HEK293T (cell line): ENCODE measurements around the gene NR5A1.

ENCODE experiments used
- ARNT ChIP-seq: fragments of 450-650 bp; IDR thresholded peaks from 2 replicates; pipeline ENCODE4 v1.6.1; 2017; ENCODE audit warnings: mild to moderate bottlenecking
- BHLHE40 ChIP-seq: fragments of 450-650 bp; IDR thresholded peaks from 2 replicates; pipeline ENCODE4 v1.6.1; 2016; ENCODE audit warnings: mild to moderate bottlenecking, moderate library complexity, borderline replicate concordance
- CTBP1 ChIP-seq: fragments of 450-650 bp; IDR thresholded peaks from 2 replicates; pipeline ENCODE4 v1.6.1; 2016; ENCODE audit warnings: borderline replicate concordance
- FOXA1 ChIP-seq: fragments of 450-650 bp; IDR thresholded peaks from 2 replicates; pipeline ENCODE4 v1.6.1; 2016; ENCODE audit warnings: mild to moderate bottlenecking
- FOXK2 ChIP-seq: fragments of 450-650 bp; IDR thresholded peaks from 2 replicates; pipeline ENCODE4 v1.6.1; 2016; ENCODE audit warnings: mild to moderate bottlenecking
- FOXM1 ChIP-seq: fragments of 450-650 bp; IDR thresholded peaks from 2 replicates; pipeline ENCODE4 v1.6.1; 2017; ENCODE audit warnings: mild to moderate bottlenecking, borderline replicate concordance
- HDGF ChIP-seq: fragments of 450-650 bp; IDR thresholded peaks from 2 replicates; pipeline ENCODE4 v1.6.1; 2017; ENCODE audit warnings: antibody characterized with exemption, borderline replicate concordance
- L3MBTL2 ChIP-seq: fragments of 450-650 bp; conservative IDR thresholded peaks from 2 replicates; pipeline ENCODE4 v1.6.1; 2016; ENCODE audit warnings: mild to moderate bottlenecking
- NFRKB ChIP-seq: fragments of 450-650 bp; IDR thresholded peaks from 2 replicates; pipeline ENCODE4 v1.6.1; 2016; ENCODE audit warnings: mild to moderate bottlenecking, moderate library complexity
- SP1 ChIP-seq: fragments of 450-650 bp; IDR thresholded peaks from 2 replicates; pipeline ENCODE4 v1.6.1; 2017
- SUZ12 ChIP-seq: fragments of 450-650 bp; IDR thresholded peaks from 2 replicates; pipeline ENCODE4 v1.6.1; 2016; ENCODE audit warnings: mild to moderate bottlenecking
- ZNF384 ChIP-seq: fragments of 450-650 bp; IDR thresholded peaks from 2 replicates; pipeline ENCODE4 v1.6.1; 2016
- TF ChIP-seq, protein P1 (sequence below): fragments of 450-650 bp; IDR thresholded peaks from 2 replicates; pipeline ENCODE4 v1.6.1; 2016

- TF ChIP-seq ARNT = no peak
- no peak for TF ChIP-seq FOXM1
- TF ChIP-seq HDGF = no peak
- no peak for TF ChIP-seq CTBP1
- TF ChIP-seq FOXK2 = no peak
- TF ChIP-seq NFRKB = no peak
- no peak for TF ChIP-seq FOXA1
- TF ChIP-seq SUZ12 = no peak
- no peak for TF ChIP-seq SP1
- TF ChIP-seq, protein P1, sequence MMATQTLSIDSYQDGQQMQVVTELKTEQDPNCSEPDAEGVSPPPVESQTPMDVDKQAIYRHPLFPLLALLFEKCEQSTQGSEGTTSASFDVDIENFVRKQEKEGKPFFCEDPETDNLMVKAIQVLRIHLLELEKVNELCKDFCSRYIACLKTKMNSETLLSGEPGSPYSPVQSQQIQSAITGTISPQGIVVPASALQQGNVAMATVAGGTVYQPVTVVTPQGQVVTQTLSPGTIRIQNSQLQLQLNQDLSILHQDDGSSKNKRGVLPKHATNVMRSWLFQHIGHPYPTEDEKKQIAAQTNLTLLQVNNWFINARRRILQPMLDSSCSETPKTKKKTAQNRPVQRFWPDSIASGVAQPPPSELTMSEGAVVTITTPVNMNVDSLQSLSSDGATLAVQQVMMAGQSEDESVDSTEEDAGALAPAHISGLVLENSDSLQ = no peak
- no peak for TF ChIP-seq L3MBTL2
- TF ChIP-seq ZNF384 = no peak
- no peak for TF ChIP-seq BHLHE40
Observed at GRCh38 chr9:124526174-124526573, 19.0 kb upstream of the NR5A1 start.
